ENCODE measurements around the gene SIDT2.
A peak's percentile ranks its signal among the peaks of the same experiment; 100 is the strongest.

The SIDT2 gene

DNA sequence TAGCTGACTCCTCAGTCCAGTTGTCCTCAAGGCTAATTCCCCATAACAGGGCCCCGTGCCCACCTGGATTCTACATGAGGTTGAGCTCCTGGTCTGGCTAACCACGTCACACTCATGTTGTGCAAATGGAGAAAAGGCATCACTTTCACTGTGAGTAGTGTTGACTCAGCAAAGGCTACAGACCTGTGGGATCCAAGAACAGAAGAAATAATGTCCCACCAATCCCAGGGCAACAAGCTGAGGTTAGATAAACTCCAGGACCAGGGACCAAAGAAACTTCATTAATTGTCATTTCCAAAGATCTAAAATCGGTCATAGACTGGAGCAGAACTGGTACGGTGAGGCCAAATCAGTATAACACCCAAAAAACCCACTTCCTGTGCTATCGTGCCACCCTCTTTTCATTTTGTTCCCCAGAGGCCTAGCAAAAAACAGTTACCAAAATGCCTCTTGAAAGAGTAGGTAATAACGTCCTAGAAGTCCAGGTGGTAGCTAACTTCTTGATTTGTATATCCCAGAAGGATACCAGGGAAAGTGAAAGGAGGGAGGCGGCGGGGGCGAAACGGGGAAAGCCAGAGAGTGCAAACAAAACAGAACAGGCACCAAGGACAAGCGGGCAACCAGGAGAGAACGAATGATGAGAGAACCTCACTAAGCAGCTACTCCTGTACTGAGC is 51.9 kb downstream of the SIDT2 start:
- no peak for DNase-seq (ENCODE audit: low read depth)
- peak overlapping the region; percentile 97 for H3K4me3 ChIP-seq (ENCODE audit: low read depth, low read length)
- in situ Hi-C loops (cut with HindIII; ENCODE audit: low sequenced_read_pairs), result no loop called here
- TF ChIP-seq CTCF (IDR thresholded peaks at IDR 0.05; ENCODE audit: low read depth, low read length, missing control alignments), result no peak

- in situ Hi-C loops (cut with HindIII; ENCODE audit: low sequenced_read_pairs), result no loop called here
- peak overlapping the region; percentile 97 for H3K4me3 ChIP-seq (ENCODE audit: low read depth, low read length)
- no peak for DNase-seq (ENCODE audit: low read depth)
- TF ChIP-seq CTCF (IDR thresholded peaks at IDR 0.05; ENCODE audit: low read depth, low read length, missing control alignments), result no peak
Observed at GRCh38 chr11:117230999-117231841, 52.7 kb downstream of the SIDT2 start.

DNA sequence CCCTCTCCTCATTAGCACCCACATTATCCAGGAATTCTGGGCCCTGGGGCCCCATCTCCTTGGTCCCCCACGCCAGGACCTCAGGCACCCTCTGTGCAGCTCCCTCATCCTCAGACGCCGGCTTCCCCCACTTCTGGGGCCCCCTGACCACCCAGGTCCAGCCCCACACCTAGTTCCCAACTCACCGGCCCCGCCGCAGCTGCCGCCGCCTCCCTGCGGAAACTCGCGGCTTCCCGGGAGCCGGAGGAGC is 53.2 kb downstream of the SIDT2 start, which contains the start of gene PCSK7:
PCSK7 (minus strand) TSS at position 232 of the 250 bp plus-strand sequence. CDS start 2,229 bp downstream, outside the sequence.
- peak within 1 kb of the TSS; percentile 97 for H3K4me3 ChIP-seq (ENCODE audit: low read depth, low read length)
- in situ Hi-C loops (cut with HindIII; ENCODE audit: low sequenced_read_pairs), result no loop called here
- no peak for DNase-seq (ENCODE audit: low read depth)
- no peak for TF ChIP-seq CTCF (IDR thresholded peaks at IDR 0.05; ENCODE audit: low read depth, low read length, missing control alignments)

DNA sequence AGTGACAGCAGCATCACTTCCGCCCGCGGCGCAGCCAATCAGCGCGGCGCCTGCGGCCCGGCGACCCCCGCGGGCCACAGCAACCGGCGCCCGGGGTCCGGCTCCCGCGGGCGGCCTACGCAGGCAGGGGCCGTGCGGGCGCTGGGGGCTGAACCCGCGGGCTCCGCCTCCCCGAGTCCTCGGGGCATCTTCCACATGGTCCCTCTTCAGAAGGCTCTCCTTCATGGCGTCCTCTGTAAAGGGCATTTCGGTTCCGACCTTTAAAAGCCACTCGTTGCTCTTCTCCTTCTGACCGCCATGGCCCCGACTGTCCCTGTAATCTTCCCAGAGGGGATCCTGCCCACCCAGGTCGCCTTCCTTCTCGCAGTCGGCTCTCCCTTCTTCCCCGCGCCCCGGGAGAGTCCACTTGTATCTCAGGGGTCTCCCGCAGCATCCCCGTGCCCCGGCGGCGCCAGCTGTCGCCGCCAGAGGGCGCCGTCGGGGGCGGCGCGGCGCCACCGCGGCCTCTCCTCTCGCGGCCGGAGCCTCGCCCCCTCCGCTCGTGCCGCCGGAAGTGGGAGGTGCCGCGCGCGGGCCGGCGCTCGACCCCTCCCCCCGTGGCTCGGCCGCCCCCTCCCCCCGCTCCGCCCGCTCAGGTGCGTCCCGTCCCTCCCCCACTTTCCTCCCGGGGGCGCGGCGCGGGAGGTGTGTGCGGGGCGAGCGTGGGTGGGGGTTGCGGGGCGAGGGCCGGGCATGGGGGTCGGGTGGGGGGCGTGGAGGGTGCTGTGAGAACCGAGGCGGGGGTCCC is 53.7 kb downstream of the SIDT2 start, which contains the start of gene RNF214:
RNF214 (plus strand) TSS at position 580 of the 787 bp plus-strand sequence. CDS start 1,602 bp downstream, outside the sequence.
- peak; percentile 70 for TF ChIP-seq CTCF (IDR thresholded peaks at IDR 0.05; ENCODE audit: low read depth, low read length, missing control alignments)
- in situ Hi-C loops (cut with HindIII; ENCODE audit: low sequenced_read_pairs), result no loop called here
- no peak for DNase-seq (ENCODE audit: low read depth)
- H3K4me3 ChIP-seq (ENCODE audit: low read depth, low read length), result peak within 1 kb of the TSS; percentile 97

DNA sequence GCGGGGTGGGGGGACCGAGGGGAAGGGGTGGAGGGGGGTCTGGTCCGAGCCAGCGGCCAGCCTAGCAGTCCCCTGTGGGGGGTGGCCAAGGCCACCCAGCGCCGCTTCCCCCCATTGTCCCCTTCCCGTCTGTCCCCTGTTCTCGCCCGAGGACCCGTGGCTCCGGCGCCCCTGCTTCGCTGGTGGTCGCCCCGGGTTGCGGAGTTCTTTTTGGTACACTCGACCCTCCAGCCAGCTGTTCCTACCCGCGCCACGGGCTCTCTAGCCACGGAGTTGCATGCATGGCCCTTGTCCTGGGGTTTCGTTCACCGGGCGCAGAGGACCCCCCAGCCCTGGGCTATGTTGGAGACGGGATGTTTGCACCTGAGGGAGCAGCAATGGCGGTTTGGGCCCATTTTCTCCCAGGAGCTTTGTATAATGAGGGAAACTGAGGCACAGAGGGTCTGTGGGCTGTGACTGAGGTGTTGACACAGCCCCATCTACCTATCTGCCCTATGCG is 54.4 kb downstream of the SIDT2 start:
- in situ Hi-C loops (cut with HindIII; ENCODE audit: low sequenced_read_pairs), result no loop called here
- H3K4me3 ChIP-seq (ENCODE audit: low read depth, low read length), result peak overlapping the region; percentile 97
- no peak for DNase-seq (ENCODE audit: low read depth)
- TF ChIP-seq CTCF (IDR thresholded peaks at IDR 0.05; ENCODE audit: low read depth, low read length, missing control alignments), result no peak

GRCh38 chr11:117238221-117238620 is 59.7 kb downstream of the SIDT2 start:
- no peak overlapping the region for H3K4me3 ChIP-seq (ENCODE audit: low read depth, low read length)
- in situ Hi-C loops (cut with HindIII; ENCODE audit: low sequenced_read_pairs), result no loop called here
- DNase-seq (ENCODE audit: low read depth), result no peak
- TF ChIP-seq CTCF (IDR thresholded peaks at IDR 0.05; ENCODE audit: low read depth, low read length, missing control alignments), result no peak
